HEK293 (cell line): ENCODE data around the gene NDE1.

Source experiments
- CTCF ChIP-seq: fragments of 450-650 bp; formaldehyde crosslinking; IDR thresholded peaks from 2 replicates; pipeline ENCODE4 v1.5.1; 2016; ENCODE audit warnings: missing biosample characterization, missing genetic modification characterization
- ELK4 ChIP-seq: IDR thresholded peaks from 2 replicates; pipeline ENCODE4 v1.6.1; 2011; ENCODE audit warnings: mild to moderate bottlenecking, low read depth, low read length, borderline replicate concordance
- FEZF1 ChIP-seq: fragments of 450-650 bp; formaldehyde crosslinking; IDR thresholded peaks from 2 replicates; pipeline ENCODE4 v1.5.1; 2016; ENCODE audit warnings: missing biosample characterization, missing genetic modification characterization
- HOXA7 ChIP-seq: sonication (generic); formaldehyde crosslinking; IDR thresholded peaks from 2 replicates; pipeline ENCODE4 v1.8.1; 2022; ENCODE audit warnings: missing genetic modification reagents, borderline replicate concordance
- TCF7L2 ChIP-seq: IDR thresholded peaks from 2 replicates; pipeline ENCODE4 v1.6.1; 2011; ENCODE audit warnings: low read depth, mild to moderate bottlenecking, inconsistent platforms, low read length, moderate library complexity, borderline replicate concordance
- ZBTB20 ChIP-seq: fragments of 450-650 bp; formaldehyde crosslinking; IDR thresholded peaks from 2 replicates; pipeline ENCODE4 v1.5.1; 2016; ENCODE audit warnings: missing biosample characterization, missing genetic modification characterization
- ZBTB49 ChIP-seq: fragments of 450-650 bp; formaldehyde crosslinking; IDR thresholded peaks from 2 replicates; pipeline ENCODE4 v1.5.1; 2016; ENCODE audit warnings: missing biosample characterization, missing genetic modification characterization, low read depth
- ZBTB6 ChIP-seq: fragments of 450-650 bp; formaldehyde crosslinking; IDR thresholded peaks from 2 replicates; pipeline ENCODE4 v1.5.1; 2017; ENCODE audit warnings: missing biosample characterization, missing genetic modification characterization
- ZNF362 ChIP-seq: fragments of 450-650 bp; formaldehyde crosslinking; IDR thresholded peaks from 2 replicates; pipeline ENCODE4 v1.5.1; 2016; ENCODE audit warnings: missing biosample characterization, missing genetic modification characterization
- ZNF37A ChIP-seq: fragments of 450-650 bp; IDR thresholded peaks from 2 replicates; pipeline ENCODE4 v1.5.1; 2018; ENCODE audit warnings: missing biosample characterization, missing genetic modification characterization
- ZNF423 ChIP-seq: fragments of 450-650 bp; formaldehyde crosslinking; IDR thresholded peaks from 2 replicates; pipeline ENCODE4 v1.5.1; 2016; ENCODE audit warnings: missing biosample characterization, missing genetic modification characterization
- ZNF580 ChIP-seq: fragments of 450-650 bp; formaldehyde crosslinking; IDR thresholded peaks from 2 replicates; pipeline ENCODE4 v1.5.1; 2016; ENCODE audit warnings: missing biosample characterization, missing genetic modification characterization
- ZSCAN18 ChIP-seq: fragments of 450-650 bp; formaldehyde crosslinking; IDR thresholded peaks from 2 replicates; pipeline ENCODE4 v1.5.1; 2016; ENCODE audit warnings: missing biosample characterization, missing genetic modification characterization

- TF ChIP-seq ZBTB49 (no peak), CTCF (tag by site-specific recombination) (no peak), ZNF37A (tag by site-specific recombination) (no peak), TCF7L2 (no peak), ZNF580 (tag by site-specific recombination) (no peak), ELK4 (no peak), ZNF423 (tag by site-specific recombination) (no peak), ZBTB20 (tag by site-specific recombination) (no peak), ZSCAN18 (tag by site-specific recombination) (no peak), ZNF362 (tag by site-specific recombination) (no peak), ZBTB6 (tag by site-specific recombination) (no peak), FEZF1 (tag by site-specific recombination) (no peak), HOXA7 (CRISPR knock-in tag) (no peak)
Observed at GRCh38 chr16:15754821-15755534, 104.9 kb downstream of the NDE1 start.
